Prostate gland (tissue), 2 donors: ENCODE results near the gene GHRL. TPM values are rescaled to one million over a fixed set of nuclear protein-coding genes. Genes with fewer than 3 reads are reported as not detected.
"Not testable (repeated sequence)": the region's sequence is repeated elsewhere in the genome, so short reads cannot be mapped to it uniquely, and the experiment has no call there.

Experiments used
- DNase-seq: peaks from one replicate; pipeline ENCODE4 v3.0.0-alpha.2; 2019; ENCODE audit warnings: low spot score
- H3K27ac ChIP-seq, 2 donors: fragments of 200-600 bp; sonication (generic); 2 replicates each; pipeline ENCODE4 v1.5.1; 2017 to 2019
- H3K27me3 ChIP-seq: fragments of 200-600 bp; sonication (generic); replicated peaks from 2 replicates; pipeline ENCODE4 v1.5.1; 2019; ENCODE audit not compliant: insufficient read depth
- H3K36me3 ChIP-seq, 2 donors: fragments of 200-600 bp; sonication (generic); 1 replicate in 1 of 2; 2 replicates in 1 of 2; pipeline versions ENCODE4 v1.5.1 to v1.8.1; 2017 to 2019
- H3K4me1 ChIP-seq: fragments of 200-600 bp; sonication (generic); replicated peaks from 2 replicates; pipeline ENCODE4 v1.5.1; 2019
- H3K4me3 ChIP-seq, 2 donors: fragments of 200-600 bp; sonication (generic); 2 replicates each; pipeline ENCODE4 v1.5.1; 2017 to 2019
- H3K9me3 ChIP-seq: fragments of 200-600 bp; sonication (generic); 2 replicates; pipeline ENCODE4 v1.5.1; 2017
- POLR2A ChIP-seq: fragments of 450-650 bp; IDR thresholded peaks from one replicate; pipeline ENCODE4 v1.6.1; 2016; ENCODE audit warnings: antibody characterized with exemption, mild to moderate bottlenecking
- POLR2AphosphoS5 ChIP-seq: sonication (generic); formaldehyde crosslinking; IDR thresholded peaks from one replicate; pipeline ENCODE4 v1.6.1; 2017; ENCODE audit warnings: antibody characterized with exemption
- WGBS: methylation state at CpG from one replicate; pipeline ENCODE4 v1.1.5; 2018; 5-methylcytosine and 5-hydroxymethylcytosine counted together
- intact Hi-C: fragments of 100-400 bp; cut with DNase I; formaldehyde crosslinking; loops from one replicate; pipeline ENCODE4 v1.14.2; 2022
- total RNA-seq, 2 donors: library from RNA; depleted of rRNA; stranded (reverse); fragments of >200 nt; gene quantifications; one replicate each; pipeline ENCODE4 v1.1.0, GENCODE V29; 2016
- TF ChIP-seq, protein P1 (sequence below), 4 experiments: fragments of 200-600 bp in 2 of 4; fragments of 450-650 bp in 2 of 4; sonication (generic) in 2 of 4; IDR thresholded peaks; 1 replicate in 3 of 4; 2 replicates in 1 of 4; pipeline ENCODE4 v1.5.1; 2016 to 2019; ENCODE audit warnings: antibody characterized with exemption in 4 of 4, mild to moderate bottlenecking in 2 of 4, moderate library complexity in 2 of 4

The GHRL gene
- total RNA-seq, 2 donors from 2014 or later: 3.0 TPM; not detected in 1

DNA sequence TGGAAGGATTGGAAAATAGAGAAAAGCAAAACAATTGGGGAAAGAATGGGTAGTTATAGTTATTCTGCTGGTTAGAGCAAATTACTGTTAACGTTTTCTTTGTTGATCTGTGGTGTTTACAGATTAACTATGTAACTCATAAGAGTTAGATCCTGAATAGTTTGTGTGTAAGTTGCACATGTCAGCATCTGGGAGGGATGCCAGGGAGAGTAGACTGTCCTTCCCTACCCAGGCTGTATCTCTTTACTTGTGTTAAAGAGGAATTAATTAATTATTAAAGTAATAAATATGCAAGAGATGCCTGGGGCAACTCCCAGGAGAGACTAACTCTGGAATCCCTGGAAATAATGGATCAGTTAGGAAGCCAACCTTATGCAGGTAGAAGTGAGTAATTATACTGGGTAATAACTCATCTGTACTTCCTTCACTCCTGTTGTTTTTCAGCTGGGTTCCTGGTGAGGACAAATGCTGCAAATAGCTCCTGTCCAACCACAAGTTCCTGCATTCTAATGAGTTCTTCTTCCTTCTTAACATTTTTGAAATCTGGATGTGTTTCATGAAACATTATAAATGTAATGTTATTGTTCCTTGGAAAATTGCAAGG lies 18.9 kb downstream of the GHRL start:
- Histone ChIP-seq H3K9me3 (no peaks in the 10 kb centered on the region), H3K4me3 (no peak overlapping the region), H3K27ac (no peak overlapping the region), H3K36me3 (peaks cover 3 to 6% of the 10 kb centered on the region in 2 donors), H3K27me3 (no peaks in the 10 kb centered on the region), H3K4me1 (peaks cover 5% of the 10 kb centered on the region)
- intact Hi-C loops: no loop called here
- TF ChIP-seq POLR2AphosphoS5 (no peak), POLR2A (no peak)
- TF ChIP-seq, protein P1, sequence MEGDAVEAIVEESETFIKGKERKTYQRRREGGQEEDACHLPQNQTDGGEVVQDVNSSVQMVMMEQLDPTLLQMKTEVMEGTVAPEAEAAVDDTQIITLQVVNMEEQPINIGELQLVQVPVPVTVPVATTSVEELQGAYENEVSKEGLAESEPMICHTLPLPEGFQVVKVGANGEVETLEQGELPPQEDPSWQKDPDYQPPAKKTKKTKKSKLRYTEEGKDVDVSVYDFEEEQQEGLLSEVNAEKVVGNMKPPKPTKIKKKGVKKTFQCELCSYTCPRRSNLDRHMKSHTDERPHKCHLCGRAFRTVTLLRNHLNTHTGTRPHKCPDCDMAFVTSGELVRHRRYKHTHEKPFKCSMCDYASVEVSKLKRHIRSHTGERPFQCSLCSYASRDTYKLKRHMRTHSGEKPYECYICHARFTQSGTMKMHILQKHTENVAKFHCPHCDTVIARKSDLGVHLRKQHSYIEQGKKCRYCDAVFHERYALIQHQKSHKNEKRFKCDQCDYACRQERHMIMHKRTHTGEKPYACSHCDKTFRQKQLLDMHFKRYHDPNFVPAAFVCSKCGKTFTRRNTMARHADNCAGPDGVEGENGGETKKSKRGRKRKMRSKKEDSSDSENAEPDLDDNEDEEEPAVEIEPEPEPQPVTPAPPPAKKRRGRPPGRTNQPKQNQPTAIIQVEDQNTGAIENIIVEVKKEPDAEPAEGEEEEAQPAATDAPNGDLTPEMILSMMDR (IDR thresholded peaks at IDR 0.05): no peak
- no peak for DNase-seq
- 9% methylated on average over 1 of the region's 1 CpG for WGBS

DNA sequence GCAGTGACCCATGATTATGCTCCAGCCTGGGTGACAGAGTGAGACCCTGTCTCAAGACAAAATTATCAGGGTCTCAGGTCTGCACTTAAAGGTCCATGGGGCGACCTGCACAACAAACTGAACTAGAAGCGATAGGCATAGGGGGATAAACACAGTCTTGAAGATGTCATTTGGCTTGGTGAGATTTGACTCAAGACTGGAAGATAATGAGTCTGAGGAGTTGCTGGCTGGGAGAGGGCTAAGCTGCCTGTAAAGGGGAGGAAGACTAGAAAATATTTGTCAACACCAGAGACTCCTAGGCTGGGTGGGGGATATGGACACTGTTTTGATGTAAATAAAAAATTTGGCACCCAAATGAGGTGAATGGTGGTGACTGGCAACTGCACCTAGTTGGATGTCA lies 19.8 kb downstream of the GHRL start:
- Histone ChIP-seq H3K36me3 (no peaks in the 10 kb centered on the region), H3K27me3 (no peaks in the 10 kb centered on the region), H3K4me1 (peaks cover 5% of the 10 kb centered on the region), H3K4me3 (no peak overlapping the region), H3K9me3 (no peaks in the 10 kb centered on the region), H3K27ac (no peak overlapping the region)
- WGBS: 100% methylated on average over 2 of the region's 2 CpGs
- intact Hi-C loops: no loop called here
- no peak for TF ChIP-seq POLR2A
- TF ChIP-seq, protein P1 (IDR thresholded peaks at IDR 0.05): no peak
- TF ChIP-seq POLR2AphosphoS5: no peak
- DNase-seq: no peak

DNA sequence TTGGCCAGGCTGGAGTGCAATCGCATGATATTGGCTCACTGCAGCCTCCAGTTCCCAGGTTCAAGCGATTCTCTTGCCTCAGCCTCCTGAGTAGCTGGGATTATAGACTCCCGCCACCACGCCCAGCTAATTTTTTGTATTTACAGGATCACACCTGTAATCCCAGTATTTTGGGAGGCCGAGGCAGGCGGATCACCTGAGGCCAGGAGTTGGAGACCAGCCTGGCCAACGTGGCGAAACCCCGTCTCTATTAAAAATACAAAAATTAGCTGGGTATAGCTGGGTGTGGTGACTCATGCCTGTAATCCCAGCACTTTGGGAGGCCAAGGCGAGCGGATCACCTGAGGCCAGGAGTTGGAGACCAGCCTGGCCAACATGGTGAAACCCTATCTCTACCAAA lies 20.3 kb downstream of the GHRL start:
- H3K9me3 ChIP-seq, H3K27me3 ChIP-seq, H3K27ac ChIP-seq, intact Hi-C loops, H3K36me3 ChIP-seq, H3K4me3 ChIP-seq, H3K4me1 ChIP-seq, DNase-seq: not testable (repeated sequence)
- WGBS: 95% methylated on average over 11 of the region's 11 CpGs

DNA sequence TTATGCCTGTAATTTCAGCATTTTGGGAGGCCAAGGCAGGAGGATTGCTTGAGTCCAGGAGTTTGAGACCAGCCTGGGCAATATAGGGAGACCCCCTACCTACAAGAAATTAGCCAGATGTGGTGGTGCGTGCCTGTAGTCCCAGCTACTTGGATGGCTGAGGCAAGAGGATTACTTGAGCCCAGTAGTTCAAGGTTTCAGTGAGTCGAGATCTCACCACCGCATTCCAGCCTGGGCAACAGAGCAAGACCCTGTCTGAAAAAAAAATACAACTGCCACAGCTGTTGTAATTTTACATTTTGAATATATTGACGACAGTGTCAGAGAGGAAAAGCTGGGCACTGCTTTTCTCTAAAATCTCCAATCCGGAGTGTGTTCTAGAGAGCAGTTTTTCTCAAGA lies 23.3 kb downstream of the GHRL start:
- Histone ChIP-seq H3K27ac (no peak overlapping the region), H3K4me1 (peaks cover 5% of the 10 kb centered on the region), H3K36me3 (no peaks in the 10 kb centered on the region), H3K4me3 (no peak overlapping the region), H3K9me3 (no peaks in the 10 kb centered on the region), H3K27me3 (no peaks in the 10 kb centered on the region)
- intact Hi-C loops: no loop called here
- WGBS: 97% methylated on average over 5 of the region's 5 CpGs
- no peak for DNase-seq
- TF ChIP-seq, protein P1 (IDR thresholded peaks at IDR 0.05): no peak
- TF ChIP-seq POLR2AphosphoS5 (no peak), POLR2A (no peak)

DNA sequence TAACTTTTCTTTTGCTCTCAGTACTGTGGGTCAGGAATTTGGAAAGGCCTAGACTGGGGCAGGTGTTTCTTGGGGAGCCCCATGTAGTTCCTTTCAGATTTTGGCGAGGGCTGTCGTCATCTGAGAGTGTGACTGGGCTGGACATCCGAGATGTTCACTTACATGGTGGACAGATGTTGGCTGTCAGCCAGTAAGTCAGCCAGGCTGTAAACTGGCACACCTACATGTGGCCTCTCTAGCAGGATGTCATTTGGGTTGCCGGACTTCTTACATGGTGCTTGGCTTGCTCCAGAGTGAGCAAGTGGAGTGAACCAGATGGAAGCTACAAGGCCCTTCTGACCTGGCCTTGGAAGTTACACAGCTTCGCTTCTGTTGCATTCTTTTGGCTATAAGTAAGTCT lies 23.8 kb downstream of the GHRL start:
- Histone ChIP-seq H3K9me3 (no peaks in the 10 kb centered on the region), H3K27ac (no peak overlapping the region), H3K36me3 (no peaks in the 10 kb centered on the region), H3K4me3 (no peak overlapping the region), H3K27me3 (no peaks in the 10 kb centered on the region), H3K4me1 (peaks cover 5% of the 10 kb centered on the region)
- WGBS: 85% methylated on average over 5 of the region's 5 CpGs
- TF ChIP-seq, protein P1 (IDR thresholded peaks at IDR 0.05): no peak
- no peak for TF ChIP-seq POLR2AphosphoS5
- no peak for TF ChIP-seq POLR2A
- intact Hi-C loops: no loop called here
- DNase-seq: no peak
